Peyer's patch (tissue), 4 donors: Measurements from ENCODE around the gene PEX11G.

Experiments used
- POLR2A ChIP-seq, 2 donors: fragments of 450-650 bp; IDR thresholded peaks; one replicate each; pipeline ENCODE4 v1.5.1; 2017; ENCODE audit warnings: antibody characterized with exemption in 2 of 2, mild to moderate bottlenecking in 2 of 2, moderate library complexity in 2 of 2
- TF ChIP-seq, protein P1 (sequence below), 6 experiments: fragments of 450-650 bp in 4 of 6; fragments of 200-600 bp in 2 of 6; sonication (generic) in 1 of 6; IDR thresholded peaks; one replicate each; pipeline ENCODE4 v1.5.1; 2017 to 2019; ENCODE audit warnings: antibody characterized with exemption in 6 of 6, mild to moderate bottlenecking in 3 of 6, moderate library complexity in 1 of 6

DNA sequence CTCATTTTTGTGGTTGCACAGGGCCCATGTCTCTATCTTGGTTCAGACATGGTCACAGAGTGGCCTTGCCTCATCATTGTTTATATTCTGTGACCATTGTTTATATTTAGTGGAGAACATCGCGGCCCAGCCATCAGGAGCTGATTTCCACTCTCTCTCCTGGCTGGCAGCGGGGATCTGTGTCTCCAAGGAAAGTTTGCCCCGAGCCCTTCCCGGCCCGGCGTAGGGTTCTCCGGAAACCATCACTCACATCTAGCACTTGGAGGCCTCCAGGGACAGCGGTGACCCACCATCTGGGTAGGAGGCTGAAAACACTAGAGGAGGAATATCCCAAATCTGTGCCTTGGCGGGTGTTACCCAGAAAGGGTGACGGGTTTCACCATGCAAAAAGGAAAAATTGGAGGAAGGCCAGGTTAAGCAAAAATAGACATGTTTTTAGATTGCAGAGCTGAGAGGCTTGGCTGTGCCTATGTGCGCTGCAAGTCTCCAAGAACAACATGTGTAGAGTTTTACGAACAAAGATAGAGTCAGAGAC, 26.3 kb upstream of the PEX11G start:
- TF ChIP-seq, protein P1, sequence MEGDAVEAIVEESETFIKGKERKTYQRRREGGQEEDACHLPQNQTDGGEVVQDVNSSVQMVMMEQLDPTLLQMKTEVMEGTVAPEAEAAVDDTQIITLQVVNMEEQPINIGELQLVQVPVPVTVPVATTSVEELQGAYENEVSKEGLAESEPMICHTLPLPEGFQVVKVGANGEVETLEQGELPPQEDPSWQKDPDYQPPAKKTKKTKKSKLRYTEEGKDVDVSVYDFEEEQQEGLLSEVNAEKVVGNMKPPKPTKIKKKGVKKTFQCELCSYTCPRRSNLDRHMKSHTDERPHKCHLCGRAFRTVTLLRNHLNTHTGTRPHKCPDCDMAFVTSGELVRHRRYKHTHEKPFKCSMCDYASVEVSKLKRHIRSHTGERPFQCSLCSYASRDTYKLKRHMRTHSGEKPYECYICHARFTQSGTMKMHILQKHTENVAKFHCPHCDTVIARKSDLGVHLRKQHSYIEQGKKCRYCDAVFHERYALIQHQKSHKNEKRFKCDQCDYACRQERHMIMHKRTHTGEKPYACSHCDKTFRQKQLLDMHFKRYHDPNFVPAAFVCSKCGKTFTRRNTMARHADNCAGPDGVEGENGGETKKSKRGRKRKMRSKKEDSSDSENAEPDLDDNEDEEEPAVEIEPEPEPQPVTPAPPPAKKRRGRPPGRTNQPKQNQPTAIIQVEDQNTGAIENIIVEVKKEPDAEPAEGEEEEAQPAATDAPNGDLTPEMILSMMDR (IDR thresholded peaks at IDR 0.05), result no peak
- no peak for TF ChIP-seq POLR2A (IDR thresholded peaks at IDR 0.05)
